ENCODE data around the gene VPS35L.

VPS35L gene

GRCh38 chr16:19555186-19555937 is at the start of gene VPS35L:
VPS35L (plus strand) TSS chr16:19555703; CDS start chr16:19555730, 27 bp downstream.
- DNase-seq (ENCODE audit: low read depth): peak; percentile 95

GRCh38 chr16:19506965-19507364 is 48.5 kb upstream of the VPS35L start:
- no peak for DNase-seq (ENCODE audit: low read depth)
- no peak overlapping the region for H3K4me3 ChIP-seq (ENCODE audit: low read depth, low read length)

More at GRCh38 chr16:19555186-19555937, at the start of gene VPS35L:
- H3K4me3 ChIP-seq (ENCODE audit: low read depth, low read length): peak within 1 kb of the TSS; percentile 88

DNA sequence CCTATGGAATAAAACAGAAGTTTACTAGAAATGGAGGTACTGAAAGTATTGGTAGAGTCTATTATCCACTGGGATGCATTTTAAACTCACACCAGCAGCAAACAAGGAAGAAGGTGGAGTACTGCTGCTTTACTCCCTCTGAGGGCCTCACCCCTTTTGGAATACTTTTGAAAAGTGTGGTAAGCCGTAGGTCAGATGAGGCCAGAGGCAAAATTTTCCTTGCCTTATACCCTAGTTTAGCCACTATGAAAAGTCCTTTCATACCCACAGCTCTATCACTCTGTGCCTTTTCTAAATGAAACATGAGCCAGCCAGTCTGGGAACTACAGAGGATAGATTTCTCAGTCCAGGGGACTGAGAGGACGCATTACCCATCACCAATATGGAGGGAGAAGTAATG is 47.6 kb upstream of the VPS35L start:
- no peak overlapping the region for H3K4me3 ChIP-seq (ENCODE audit: low read depth, low read length)
- no peak for DNase-seq (ENCODE audit: low read depth)

- DNase-seq (ENCODE audit: low read depth): no peak
- no peak overlapping the region for H3K4me3 ChIP-seq (ENCODE audit: low read depth, low read length)
Observed at GRCh38 chr16:19512297-19512696, 43.2 kb upstream of the VPS35L start.

DNA sequence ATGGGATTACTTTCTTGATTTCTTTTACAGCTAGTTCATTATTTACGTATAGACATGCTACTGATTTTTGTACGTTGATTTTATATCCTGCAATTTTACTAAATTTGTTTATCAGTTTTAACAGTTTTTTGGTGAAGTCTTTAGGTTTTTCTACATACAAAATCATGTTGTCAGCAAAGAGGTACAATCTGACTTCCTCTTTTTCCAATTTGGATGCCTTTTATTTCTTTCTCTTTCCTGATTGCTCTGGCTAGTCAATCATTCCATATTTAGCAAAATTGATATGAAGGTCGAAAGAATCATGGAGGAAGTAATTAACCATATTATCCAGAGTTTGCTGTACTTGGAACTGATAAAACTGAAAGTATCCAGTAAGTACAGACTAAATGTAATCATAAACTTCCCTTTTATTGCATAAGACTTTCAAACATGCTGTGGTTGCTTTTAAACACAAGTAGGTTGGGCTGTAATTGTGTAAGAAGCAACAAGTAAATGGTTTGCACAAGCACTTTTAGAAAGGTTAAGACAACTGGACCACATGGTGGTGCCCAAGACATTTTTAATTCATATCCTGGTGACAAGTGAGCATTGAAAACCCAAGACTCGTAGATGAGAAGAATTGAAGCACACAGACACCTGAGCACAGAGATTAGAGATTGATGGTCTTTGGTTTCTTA is 42.0 kb upstream of the VPS35L start:
- no peak for DNase-seq (ENCODE audit: low read depth)
- H3K4me3 ChIP-seq (ENCODE audit: low read depth, low read length): no peak overlapping the region

DNA sequence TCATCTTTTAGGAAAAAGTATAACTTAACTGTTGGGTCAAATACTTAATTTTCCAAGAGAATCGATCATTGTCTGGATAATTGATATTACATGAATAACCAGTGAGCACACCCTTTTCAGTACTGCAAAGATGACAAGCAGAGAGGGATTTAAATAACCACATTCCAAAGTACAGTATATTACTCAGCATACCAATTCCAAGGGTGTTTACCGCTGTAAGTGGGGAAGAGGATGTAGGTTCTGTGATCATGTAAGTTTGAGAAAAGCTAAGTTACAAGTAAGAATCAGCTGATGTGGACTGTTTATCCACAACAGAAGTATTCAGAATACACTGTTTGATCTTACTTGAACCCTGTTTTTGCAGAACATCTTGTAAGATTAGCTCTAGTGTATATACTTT is 39.7 kb upstream of the VPS35L start:
- H3K4me3 ChIP-seq (ENCODE audit: low read depth, low read length): no peak overlapping the region
- no peak for DNase-seq (ENCODE audit: low read depth)

DNA sequence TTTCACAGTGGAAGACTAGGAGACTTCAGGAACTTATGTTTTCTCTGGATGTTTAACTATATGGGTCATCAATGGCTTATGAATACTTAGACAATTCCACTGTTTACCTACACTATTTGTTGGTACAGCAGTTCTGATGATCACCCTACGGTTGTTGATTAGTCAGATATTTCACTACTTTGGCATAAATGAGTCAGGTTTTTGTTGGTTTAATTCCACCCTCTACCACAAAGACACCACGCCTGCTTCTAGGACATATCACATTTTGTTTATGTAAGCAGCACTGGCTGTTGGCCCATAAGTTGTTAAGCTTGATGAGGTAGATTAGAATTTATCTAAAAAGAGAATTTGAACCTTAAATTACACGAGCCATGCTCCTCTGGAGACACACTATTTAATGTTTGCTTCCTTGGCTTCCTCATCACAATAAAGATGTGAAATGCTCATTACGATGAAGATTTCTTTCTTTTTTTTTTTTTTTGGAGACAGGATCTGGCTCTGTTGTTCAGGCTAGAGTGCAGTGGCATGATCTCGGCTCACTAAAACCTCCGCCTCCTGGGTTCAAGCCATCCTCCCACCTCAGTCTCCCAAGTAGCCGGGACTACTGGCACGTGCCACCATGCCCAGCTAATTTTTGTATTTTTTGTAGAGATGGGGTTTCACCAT is 37.9 kb upstream of the VPS35L start:
- no peak for DNase-seq (ENCODE audit: low read depth)
- no peak overlapping the region for H3K4me3 ChIP-seq (ENCODE audit: low read depth, low read length)

DNA sequence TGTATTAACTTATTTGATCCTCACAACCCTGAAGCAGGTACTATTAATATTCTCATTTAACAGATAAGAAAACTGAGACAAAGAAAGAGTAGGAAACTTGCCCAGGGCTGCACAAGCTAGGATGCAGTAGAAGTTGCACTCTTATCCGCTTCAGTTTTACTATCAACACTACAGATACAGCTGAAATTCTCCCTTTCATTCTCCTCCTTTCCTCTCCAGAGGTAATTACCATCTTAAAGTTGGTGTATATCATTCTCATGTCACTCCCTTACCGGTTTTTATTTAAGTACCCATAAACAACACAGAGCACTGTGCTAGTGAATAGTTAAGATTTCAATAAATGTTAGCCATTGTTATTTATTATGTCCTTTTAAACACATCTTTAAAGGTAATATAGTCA is 37.1 kb upstream of the VPS35L start:
- no peak for DNase-seq (ENCODE audit: low read depth)

GRCh38 chr16:19520861-19521331 is 34.6 kb upstream of the VPS35L start:
- no peak for DNase-seq (ENCODE audit: low read depth)
- H3K4me3 ChIP-seq (ENCODE audit: low read depth, low read length): peak overlapping the region; percentile 83

More for the DNA sequence above, 37.1 kb upstream of the VPS35L start:
- no peak overlapping the region for H3K4me3 ChIP-seq (ENCODE audit: low read depth, low read length)

DNA sequence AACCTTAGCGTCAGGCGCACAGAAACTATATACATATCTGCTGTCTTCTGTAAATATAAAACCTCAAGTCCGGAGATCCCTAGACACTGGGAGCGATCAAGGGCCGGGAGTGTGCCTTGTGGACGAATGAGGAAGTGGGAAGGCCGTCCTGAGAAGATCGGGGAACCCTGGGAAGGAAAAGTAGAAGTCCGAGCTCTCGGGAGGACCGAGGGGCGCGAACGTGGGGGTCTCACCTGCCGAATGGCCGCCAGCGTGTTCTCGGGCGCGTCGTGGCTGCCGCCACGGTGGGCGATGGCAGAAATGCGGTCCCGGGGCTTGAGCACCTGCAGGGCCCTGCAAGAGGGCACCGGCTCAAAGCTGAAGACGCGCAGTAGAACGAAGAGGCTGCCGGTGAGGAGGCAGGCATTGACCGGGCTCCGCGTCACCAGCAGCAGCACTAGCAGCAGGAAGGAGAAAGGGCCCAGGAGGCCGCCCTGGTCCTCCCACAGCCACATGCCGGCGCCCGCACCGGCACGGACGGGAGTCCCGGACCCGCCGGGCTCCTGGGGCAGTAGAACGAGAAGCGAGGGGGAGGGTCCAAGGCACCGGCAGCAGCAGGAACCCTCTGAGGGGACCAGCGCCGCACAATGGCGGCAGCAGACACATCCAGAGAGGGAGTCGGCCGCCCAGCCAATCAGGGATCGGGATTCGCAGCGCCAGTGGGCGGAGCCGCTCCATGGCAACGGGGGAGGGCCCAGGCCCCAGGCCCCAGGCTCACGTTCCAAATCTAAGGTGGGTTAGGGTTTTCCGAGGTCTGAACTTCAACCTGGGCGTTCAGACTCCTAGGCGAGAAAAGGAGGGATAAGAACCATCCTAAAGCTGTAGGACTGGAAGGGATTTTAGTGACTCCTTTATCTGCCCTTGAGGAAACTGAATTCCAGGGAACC is 33.8 kb upstream of the VPS35L start, which contains the start of gene GDE1:
TSS of gene GDE1 (minus strand) at position 628 of the 926 bp plus-strand sequence. CDS start at position 494, 134 bp downstream.
- DNase-seq (ENCODE audit: low read depth): peak; percentile 51
- peak within 1 kb of the TSS; percentile 83 for H3K4me3 ChIP-seq (ENCODE audit: low read depth, low read length)

- peak overlapping the region; percentile 83 for H3K4me3 ChIP-seq (ENCODE audit: low read depth, low read length)
- no peak for DNase-seq (ENCODE audit: low read depth)
Observed at GRCh38 chr16:19522397-19522732, 33.1 kb upstream of the VPS35L start.

DNA sequence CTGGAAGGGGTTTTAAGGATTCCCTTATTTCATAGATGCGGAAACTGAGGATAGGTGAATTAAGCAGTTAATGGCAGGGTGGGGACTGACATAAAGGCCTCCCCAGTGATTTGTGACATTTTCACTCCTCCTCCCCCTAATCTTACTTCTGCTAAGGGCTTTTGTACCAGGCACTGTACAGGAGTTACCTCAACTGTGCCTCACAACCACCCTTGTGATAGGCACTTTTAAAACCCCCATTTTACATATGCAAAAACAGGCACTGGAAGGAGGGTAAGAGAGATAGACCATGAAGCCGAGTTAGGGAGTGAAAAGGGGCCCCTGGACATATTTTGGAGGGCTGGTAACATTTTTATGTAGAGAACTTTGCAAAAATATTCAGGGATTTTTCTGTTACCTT is 32.7 kb upstream of the VPS35L start:
- DNase-seq (ENCODE audit: low read depth): no peak
- no peak overlapping the region for H3K4me3 ChIP-seq (ENCODE audit: low read depth, low read length)

- no peak overlapping the region for H3K4me3 ChIP-seq (ENCODE audit: low read depth, low read length)
- no peak for DNase-seq (ENCODE audit: low read depth)
Observed at GRCh38 chr16:19523184-19523558, 32.3 kb upstream of the VPS35L start.

- H3K4me3 ChIP-seq (ENCODE audit: low read depth, low read length): peak within 1 kb of the TSS; percentile 98
Observed at GRCh38 chr16:19523559-19524355, 31.7 kb upstream of the VPS35L start, which contains the start of gene CCP110. CCP110 (plus strand) TSS chr16:19523942; CDS start chr16:19527882, 3,940 bp downstream.

DNA sequence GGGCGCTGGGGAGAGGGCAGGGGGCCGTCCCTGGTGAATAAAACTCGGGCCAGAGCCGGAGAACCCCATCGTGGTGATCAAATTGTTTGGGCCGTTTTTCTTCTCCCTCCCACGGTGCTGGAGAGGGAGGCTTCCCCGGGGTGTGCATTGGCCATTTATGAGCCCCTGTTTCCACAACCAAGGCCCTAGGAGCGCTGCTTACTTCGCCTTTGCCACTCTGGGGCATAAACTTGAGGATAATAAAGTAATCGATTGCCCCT is 31.2 kb upstream of the VPS35L start:
- H3K4me3 ChIP-seq (ENCODE audit: low read depth, low read length): peak overlapping the region; percentile 98
- DNase-seq (ENCODE audit: low read depth): no peak

More at GRCh38 chr16:19523559-19524355, 31.7 kb upstream of the VPS35L start, which contains the start of gene CCP110:
- peak; percentile 85 for DNase-seq (ENCODE audit: low read depth)

GRCh38 chr16:19524616-19525384 is 30.7 kb upstream of the VPS35L start:
- DNase-seq (ENCODE audit: low read depth): no peak
- H3K4me3 ChIP-seq (ENCODE audit: low read depth, low read length): peak overlapping the region; percentile 98

- DNase-seq (ENCODE audit: low read depth): no peak
- H3K4me3 ChIP-seq (ENCODE audit: low read depth, low read length): peak overlapping the region; percentile 98
Observed at GRCh38 chr16:19525385-19525723, 30.1 kb upstream of the VPS35L start.

GRCh38 chr16:19527161-19527560 is 28.3 kb upstream of the VPS35L start:
- DNase-seq (ENCODE audit: low read depth): no peak
- no peak overlapping the region for H3K4me3 ChIP-seq (ENCODE audit: low read depth, low read length)

Data from skeletal muscle cell (primary cell).